Upper lobe of left lung (tissue), 6 donors: ENCODE measurements around the gene PGBD5. TPM values are rescaled to one million over a fixed set of nuclear protein-coding genes. Genes with fewer than 3 reads are reported as not detected.

Experiments
- ATAC-seq, 2 donors: fragments of 200-7000 bp; cut with Tn5 transposase; one replicate each; pipeline ENCODE4 v1.9.1; 2022; ENCODE audit warnings: mild to moderate bottlenecking in 2 of 2, moderate library complexity in 2 of 2; ENCODE audit not compliant: low FRiP score in 2 of 2
- DNase-seq, 2 donors: peaks; one replicate each; pipeline ENCODE4 v3.0.0-alpha.2; 2019 to 2020
- H3K27ac ChIP-seq, 4 donors: fragments of 200-600 bp; sonication (generic); one replicate each; pipeline ENCODE4 v1.5.1; 2016 to 2019
- H3K27me3 ChIP-seq, 4 donors: fragments of 200-600 bp; sonication (generic); one replicate each; pipeline ENCODE4 v1.5.1; 2017 to 2019
- H3K36me3 ChIP-seq, 4 donors: fragments of 200-600 bp; sonication (generic); one replicate each; pipeline ENCODE4 v1.5.1; 2016 to 2019
- H3K4me1 ChIP-seq, 4 donors: fragments of 200-600 bp; sonication (generic); one replicate each; pipeline ENCODE4 v1.5.1; 2018 to 2019
- H3K4me3 ChIP-seq, 4 donors: fragments of 200-600 bp; sonication (generic); one replicate each; pipeline ENCODE4 v1.5.1; 2017 to 2019; ENCODE audit warnings: mild to moderate bottlenecking in 2 of 4, moderate library complexity in 1 of 4
- H3K9me3 ChIP-seq, 4 donors: fragments of 200-600 bp; sonication (generic); one replicate each; pipeline ENCODE4 v1.5.1; 2018 to 2019
- EP300 ChIP-seq, 4 donors: sonication (generic); formaldehyde crosslinking; IDR thresholded peaks; one replicate each; pipeline ENCODE4 v1.5.1; 2017; ENCODE audit warnings: antibody characterized with exemption in 4 of 4, control low read depth in 2 of 4
- POLR2A ChIP-seq, 4 donors: fragments of 450-650 bp; IDR thresholded peaks; one replicate each; pipeline ENCODE4 v1.5.1; 2016 to 2017; ENCODE audit warnings: antibody characterized with exemption in 4 of 4, mild to moderate bottlenecking in 2 of 4
- POLR2AphosphoS5 ChIP-seq, 2 donors: sonication (generic); formaldehyde crosslinking; IDR thresholded peaks; one replicate each; pipeline ENCODE4 v1.5.1; 2017; ENCODE audit warnings: antibody characterized with exemption in 2 of 2
- WGBS, 2 donors: methylation state at CpG; one replicate each; pipeline ENCODE4 v1.1.5; 2017 to 2018; 5-methylcytosine and 5-hydroxymethylcytosine counted together
- total RNA-seq, 6 donors: library from RNA; depleted of rRNA in 4 of 6; stranded (reverse); fragments of >200 nt in 4 of 6; gene quantifications; one replicate each; pipeline versions ENCODE4 v1.1.0 to v1.2.1, GENCODE V29; 2016 to 2021
- TF ChIP-seq, protein P1 (sequence below), 6 experiments: fragments of 450-650 bp in 4 of 6; fragments of 200-600 bp in 2 of 6; sonication (generic) in 2 of 6; IDR thresholded peaks; one replicate each; pipeline ENCODE4 v1.5.1; 2016 to 2019; ENCODE audit warnings: antibody characterized with exemption in 6 of 6
- donor health status: DM: no; HTN: no; CAD: no; lungs with moderate emphysema.
- donor health status: DM: no; HTN: yes; CAD: no; lungs with severe emphysema.

Gene PGBD5
- total RNA-seq, 6 donors from 2014 or later: 0.78 to 5.0 (median 3.9) TPM

DNA sequence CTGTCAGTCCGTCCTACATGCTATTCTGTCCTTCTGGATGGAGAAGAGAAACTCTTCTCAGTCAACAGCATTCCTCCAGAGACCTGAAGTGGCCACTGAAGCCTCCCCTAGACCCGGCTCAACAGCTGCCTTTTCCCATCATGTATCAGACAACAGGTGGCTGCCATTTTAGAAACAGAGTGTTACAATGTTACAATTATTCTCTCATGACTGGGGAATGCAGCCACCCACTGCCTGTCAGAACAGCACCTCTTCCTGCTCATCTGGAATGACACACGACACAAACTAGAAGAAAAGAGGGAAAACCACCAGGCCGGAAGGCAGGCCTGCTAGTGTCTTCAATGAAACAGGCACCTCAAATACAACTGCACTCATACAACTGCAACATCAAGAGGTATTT is 105.3 kb downstream of the PGBD5 start:
- WGBS, 2 donors: 85 to 87% methylated on average over 4 of the region's 4 CpGs
- Histone ChIP-seq H3K27me3 (no peaks in the 10 kb centered on the region), H3K27ac (no peak overlapping the region), H3K36me3 (no peaks in the 10 kb centered on the region), H3K4me1 (no peaks in the 10 kb centered on the region), H3K9me3 (no peaks in the 10 kb centered on the region), H3K4me3 (no peak overlapping the region)
- ATAC-seq (no peak), DNase-seq (no peak)
- TF ChIP-seq, protein P1, sequence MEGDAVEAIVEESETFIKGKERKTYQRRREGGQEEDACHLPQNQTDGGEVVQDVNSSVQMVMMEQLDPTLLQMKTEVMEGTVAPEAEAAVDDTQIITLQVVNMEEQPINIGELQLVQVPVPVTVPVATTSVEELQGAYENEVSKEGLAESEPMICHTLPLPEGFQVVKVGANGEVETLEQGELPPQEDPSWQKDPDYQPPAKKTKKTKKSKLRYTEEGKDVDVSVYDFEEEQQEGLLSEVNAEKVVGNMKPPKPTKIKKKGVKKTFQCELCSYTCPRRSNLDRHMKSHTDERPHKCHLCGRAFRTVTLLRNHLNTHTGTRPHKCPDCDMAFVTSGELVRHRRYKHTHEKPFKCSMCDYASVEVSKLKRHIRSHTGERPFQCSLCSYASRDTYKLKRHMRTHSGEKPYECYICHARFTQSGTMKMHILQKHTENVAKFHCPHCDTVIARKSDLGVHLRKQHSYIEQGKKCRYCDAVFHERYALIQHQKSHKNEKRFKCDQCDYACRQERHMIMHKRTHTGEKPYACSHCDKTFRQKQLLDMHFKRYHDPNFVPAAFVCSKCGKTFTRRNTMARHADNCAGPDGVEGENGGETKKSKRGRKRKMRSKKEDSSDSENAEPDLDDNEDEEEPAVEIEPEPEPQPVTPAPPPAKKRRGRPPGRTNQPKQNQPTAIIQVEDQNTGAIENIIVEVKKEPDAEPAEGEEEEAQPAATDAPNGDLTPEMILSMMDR (IDR thresholded peaks at IDR 0.05): no peak
- TF ChIP-seq POLR2A (IDR thresholded peaks at IDR 0.05): no peak
- no peak for TF ChIP-seq EP300 (IDR thresholded peaks at IDR 0.05)
- TF ChIP-seq POLR2AphosphoS5 (IDR thresholded peaks at IDR 0.05): no peak

- WGBS, 2 donors: 90 to 92% methylated on average over 17 of the region's 17 CpGs
- no peaks in the 10 kb centered on the region for H3K4me1 ChIP-seq
- TF ChIP-seq POLR2AphosphoS5 (IDR thresholded peaks at IDR 0.05) (no peak), POLR2A (IDR thresholded peaks at IDR 0.05) (no peak), EP300 (IDR thresholded peaks at IDR 0.05) (no peak)
- TF ChIP-seq, protein P1 (IDR thresholded peaks at IDR 0.05): no peak
- H3K27me3 ChIP-seq: no peaks in the 10 kb centered on the region
- no peak overlapping the region for H3K4me3 ChIP-seq
- no peak overlapping the region for H3K27ac ChIP-seq
- H3K36me3 ChIP-seq: no peaks in the 10 kb centered on the region
- ATAC-seq (no peak), DNase-seq (peak in 1 of 2 donors; percentile 31)
- no peaks in the 10 kb centered on the region for H3K9me3 ChIP-seq
Measured at GRCh38 chr1:230319014-230319747, 107.0 kb downstream of the PGBD5 start.

- no peak overlapping the region for H3K4me3 ChIP-seq
- 57 to 61% methylated on average over 21 to 23 of the region's 23 CpGs for WGBS, 2 donors
- peak in 1 of 2 donors; percentile 2 for ATAC-seq
- TF ChIP-seq, protein P1 (IDR thresholded peaks at IDR 0.05): no peak
- TF ChIP-seq EP300 (IDR thresholded peaks at IDR 0.05): no peak
- no peak for TF ChIP-seq POLR2A (IDR thresholded peaks at IDR 0.05)
- no peak for TF ChIP-seq POLR2AphosphoS5 (IDR thresholded peaks at IDR 0.05)
- H3K9me3 ChIP-seq: no peaks in the 10 kb centered on the region
- peak in 1 of 2 donors; percentile 39 for DNase-seq
- H3K27ac ChIP-seq: no peak overlapping the region
- no peaks in the 10 kb centered on the region for H3K36me3 ChIP-seq
- H3K4me1 ChIP-seq: no peaks in the 10 kb centered on the region
- no peaks in the 10 kb centered on the region for H3K27me3 ChIP-seq
Measured at GRCh38 chr1:230317823-230318819, 108.0 kb downstream of the PGBD5 start.

GRCh38 chr1:230316864-230317745 is 109.0 kb downstream of the PGBD5 start:
- TF ChIP-seq POLR2AphosphoS5 (IDR thresholded peaks at IDR 0.05): no peak
- no peak for TF ChIP-seq EP300 (IDR thresholded peaks at IDR 0.05)
- no peak for TF ChIP-seq POLR2A (IDR thresholded peaks at IDR 0.05)
- TF ChIP-seq, protein P1 (IDR thresholded peaks at IDR 0.05): no peak
- ATAC-seq: no peak
- 78 to 84% methylated on average over 15 to 23 of the region's 23 CpGs for WGBS, 2 donors
- H3K9me3 ChIP-seq: no peaks in the 10 kb centered on the region
- no peak overlapping the region for H3K27ac ChIP-seq
- DNase-seq: no peak
- no peaks in the 10 kb centered on the region for H3K4me1 ChIP-seq
- H3K4me3 ChIP-seq: no peak overlapping the region
- H3K27me3 ChIP-seq: no peaks in the 10 kb centered on the region
- no peaks in the 10 kb centered on the region for H3K36me3 ChIP-seq
